Calu3 (cell line): ENCODE results near the gene BBLN. TPM values are rescaled to one million over a fixed set of nuclear protein-coding genes. Genes with fewer than 3 reads are reported as not detected.
A peak's percentile ranks its signal among the peaks of the same experiment; 100 is the strongest.

ENCODE experiments used
- BruUV-seq: library from RNA; stranded (reverse); fragments of 400-500 nt; replicated peaks from 2 replicates; lab custom pipeline; 2021; lab: Mats Ljungman, UMichigan
- CTCF ChIA-PET: fragments of 300-600 bp; sonication (Branson Sonifier 250); formaldehyde crosslinking; loops from one replicate; lab custom pipeline; 2022; ENCODE audit warnings: antibody characterized with exemption; lab: Charles Lee
- DNase-seq: peaks from one replicate; pipeline ENCODE4 v3.0.0; 2022
- H3K27ac Mint-ChIP-seq: one replicate; pipeline ENCODE4 v1.8.0; 2022; ENCODE audit warnings: mixed read lengths; ENCODE audit not compliant: unreplicated experiment
- H3K27me3 Mint-ChIP-seq: one replicate; pipeline ENCODE4 v1.8.0; 2022; ENCODE audit warnings: mixed read lengths; ENCODE audit not compliant: unreplicated experiment
- H3K36me3 Mint-ChIP-seq: one replicate; pipeline ENCODE4 v1.8.0; 2022; ENCODE audit warnings: mild to moderate bottlenecking, moderate library complexity, mixed read lengths; ENCODE audit not compliant: insufficient read depth, unreplicated experiment
- H3K4me1 Mint-ChIP-seq: one replicate; pipeline ENCODE4 v1.8.0; 2022; ENCODE audit warnings: mild to moderate bottlenecking, low read depth, mixed read lengths; ENCODE audit not compliant: unreplicated experiment
- H3K4me3 Mint-ChIP-seq: one replicate; pipeline ENCODE4 v1.8.0; 2022; ENCODE audit warnings: mild to moderate bottlenecking, low read depth, moderate library complexity, mixed read lengths; ENCODE audit not compliant: unreplicated experiment
- H3K9me3 Mint-ChIP-seq: one replicate; pipeline ENCODE4 v1.8.0; 2022; ENCODE audit warnings: low read depth, mixed read lengths; ENCODE audit not compliant: unreplicated experiment
- intact Hi-C: fragments of 100-400 bp; cut with micrococcal nuclease; formaldehyde crosslinking; loops from one replicate; pipeline ENCODE4 v1.10.0; 2022; ENCODE audit not compliant: unreplicated experiment
- total RNA-seq: library from RNA; stranded (reverse); gene quantifications from 2 replicates; pipeline ENCODE4 v1.2.3, GENCODE V29; 2022
- TF ChIP-seq, protein P1 (sequence below): fragments of 200-600 bp; IDR thresholded peaks from one replicate; pipeline ENCODE4 v1.8.0; 2022; ENCODE audit warnings: antibody characterized with exemption; ENCODE audit not compliant: unreplicated experiment

BBLN gene
- total RNA-seq, 1 experiment from 2014 or later = 82.3 TPM

DNA sequence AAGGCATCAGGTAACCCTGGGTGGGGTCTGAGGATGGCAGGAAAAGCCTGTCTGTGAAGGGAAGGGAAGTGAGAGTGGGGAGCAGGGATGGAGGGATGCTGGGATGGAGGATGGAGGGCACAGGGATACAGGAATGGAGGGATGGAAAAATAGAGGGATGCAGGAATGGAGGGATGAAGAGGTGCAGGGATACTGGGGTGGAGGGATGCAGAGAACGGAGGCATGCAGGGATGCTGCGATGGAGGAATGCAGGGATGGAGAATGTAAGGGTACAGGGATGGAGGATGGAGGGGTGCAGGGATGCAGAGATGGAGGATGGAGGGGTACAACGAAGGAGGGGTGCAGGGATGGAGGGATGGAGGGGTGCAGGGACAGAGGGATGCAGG is 41.6 kb upstream of the BBLN start:
- TF ChIP-seq, protein P1, sequence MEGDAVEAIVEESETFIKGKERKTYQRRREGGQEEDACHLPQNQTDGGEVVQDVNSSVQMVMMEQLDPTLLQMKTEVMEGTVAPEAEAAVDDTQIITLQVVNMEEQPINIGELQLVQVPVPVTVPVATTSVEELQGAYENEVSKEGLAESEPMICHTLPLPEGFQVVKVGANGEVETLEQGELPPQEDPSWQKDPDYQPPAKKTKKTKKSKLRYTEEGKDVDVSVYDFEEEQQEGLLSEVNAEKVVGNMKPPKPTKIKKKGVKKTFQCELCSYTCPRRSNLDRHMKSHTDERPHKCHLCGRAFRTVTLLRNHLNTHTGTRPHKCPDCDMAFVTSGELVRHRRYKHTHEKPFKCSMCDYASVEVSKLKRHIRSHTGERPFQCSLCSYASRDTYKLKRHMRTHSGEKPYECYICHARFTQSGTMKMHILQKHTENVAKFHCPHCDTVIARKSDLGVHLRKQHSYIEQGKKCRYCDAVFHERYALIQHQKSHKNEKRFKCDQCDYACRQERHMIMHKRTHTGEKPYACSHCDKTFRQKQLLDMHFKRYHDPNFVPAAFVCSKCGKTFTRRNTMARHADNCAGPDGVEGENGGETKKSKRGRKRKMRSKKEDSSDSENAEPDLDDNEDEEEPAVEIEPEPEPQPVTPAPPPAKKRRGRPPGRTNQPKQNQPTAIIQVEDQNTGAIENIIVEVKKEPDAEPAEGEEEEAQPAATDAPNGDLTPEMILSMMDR = no peak
- Mint-ChIP-seq H3K4me1 (peaks cover 16% of the 10 kb centered on the region), H3K9me3 (no peaks in the 10 kb centered on the region), H3K36me3 (peaks cover 65% of the 10 kb centered on the region), H3K27me3 (no peaks in the 10 kb centered on the region), H3K27ac (peak overlapping the region; percentile 74), H3K4me3 (no peak overlapping the region)
- CTCF ChIA-PET = interaction anchor here (0.9 kb wide), 1 partner anchor 163 kb away, joined by 3 read pairs; no protein-coding TSS in a partner anchor
- intact Hi-C loops = no loop called here
- no TSS peak for BruUV-seq
- no peak for DNase-seq

DNA sequence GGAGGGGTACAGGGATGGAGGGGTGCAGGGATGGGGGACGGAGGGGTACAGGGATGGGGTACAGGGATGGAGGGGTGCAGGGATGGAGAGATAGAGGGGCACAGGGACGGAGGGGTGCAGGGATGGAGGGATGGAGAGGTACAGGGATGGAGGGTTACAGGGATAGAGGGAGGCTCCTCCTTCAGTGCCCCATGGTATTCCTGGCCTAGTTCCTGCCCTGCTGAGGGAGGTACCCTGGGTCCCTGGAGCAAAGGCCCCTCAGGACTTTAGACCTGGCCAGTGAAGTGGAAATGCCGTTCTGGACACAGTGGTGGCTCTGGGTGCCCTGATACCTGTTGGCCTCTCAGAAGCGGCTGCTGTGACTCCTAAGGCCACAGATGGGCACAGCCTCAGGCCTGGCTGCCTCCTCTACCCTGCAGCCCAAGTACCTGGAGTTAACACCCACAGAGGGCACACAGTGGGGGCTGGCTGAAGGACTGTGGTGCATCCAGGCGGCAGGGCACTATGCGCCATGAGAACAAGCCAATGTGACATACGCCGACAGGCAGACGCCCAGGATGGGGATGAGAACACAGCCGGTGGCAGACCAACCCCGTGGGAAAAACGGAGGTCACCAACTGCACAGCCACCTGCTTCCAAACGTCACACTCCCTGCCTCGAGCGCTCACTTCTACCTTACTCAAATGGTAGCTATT is 40.9 kb upstream of the BBLN start:
- intact Hi-C loops = no loop called here
- H3K9me3 Mint-ChIP-seq = no peaks in the 10 kb centered on the region
- H3K36me3 Mint-ChIP-seq = peaks cover 68% of the 10 kb centered on the region
- no peak overlapping the region for H3K27ac Mint-ChIP-seq
- no peak for DNase-seq
- H3K4me3 Mint-ChIP-seq = no peak overlapping the region
- no TSS peak for BruUV-seq
- TF ChIP-seq, protein P1 = no peak
- CTCF ChIA-PET = no interaction called here
- H3K4me1 Mint-ChIP-seq = peaks cover 16% of the 10 kb centered on the region
- H3K27me3 Mint-ChIP-seq = no peaks in the 10 kb centered on the region

DNA sequence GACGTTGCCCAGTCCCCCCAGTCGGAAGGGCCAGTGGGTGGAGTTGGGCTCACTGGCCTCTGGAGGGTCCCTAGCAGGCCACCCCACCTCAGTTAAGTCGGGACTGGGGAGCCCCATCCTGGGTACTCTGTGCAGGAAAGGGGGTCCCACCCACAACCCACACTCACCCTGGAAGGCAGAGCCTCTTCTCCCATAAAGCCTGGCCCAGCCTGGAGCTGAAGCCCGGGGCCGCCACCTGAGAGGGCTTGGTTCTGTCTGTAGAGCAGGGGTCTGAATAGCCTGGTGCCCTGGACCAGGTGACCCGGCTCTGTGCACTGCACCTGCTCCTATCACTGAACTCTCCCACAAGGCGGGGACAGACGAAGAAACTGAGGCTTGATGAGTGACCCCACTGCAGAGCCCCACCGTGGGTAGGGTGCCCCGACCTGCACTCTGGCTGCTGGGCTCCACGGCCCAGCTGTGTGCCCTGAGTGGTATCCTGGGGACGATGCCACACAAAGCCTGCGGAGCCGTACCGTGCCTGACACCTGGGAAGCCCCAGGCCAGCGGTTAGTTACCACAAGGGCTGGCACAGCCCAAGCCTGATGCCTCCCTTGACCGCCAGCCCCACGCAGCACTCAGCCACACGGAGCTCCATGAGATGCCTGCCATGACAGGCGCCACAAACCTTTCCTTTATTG is 39.9 kb upstream of the BBLN start:
- intact Hi-C loops = no loop called here
- no peak overlapping the region for H3K27ac Mint-ChIP-seq
- peaks cover 13% of the 10 kb centered on the region for H3K4me1 Mint-ChIP-seq
- H3K27me3 Mint-ChIP-seq = no peaks in the 10 kb centered on the region
- CTCF ChIA-PET = no interaction called here
- H3K9me3 Mint-ChIP-seq = no peaks in the 10 kb centered on the region
- no peak overlapping the region for H3K4me3 Mint-ChIP-seq
- no TSS peak for BruUV-seq
- TF ChIP-seq, protein P1 = no peak
- DNase-seq = no peak
- H3K36me3 Mint-ChIP-seq = peaks cover 70% of the 10 kb centered on the region

DNA sequence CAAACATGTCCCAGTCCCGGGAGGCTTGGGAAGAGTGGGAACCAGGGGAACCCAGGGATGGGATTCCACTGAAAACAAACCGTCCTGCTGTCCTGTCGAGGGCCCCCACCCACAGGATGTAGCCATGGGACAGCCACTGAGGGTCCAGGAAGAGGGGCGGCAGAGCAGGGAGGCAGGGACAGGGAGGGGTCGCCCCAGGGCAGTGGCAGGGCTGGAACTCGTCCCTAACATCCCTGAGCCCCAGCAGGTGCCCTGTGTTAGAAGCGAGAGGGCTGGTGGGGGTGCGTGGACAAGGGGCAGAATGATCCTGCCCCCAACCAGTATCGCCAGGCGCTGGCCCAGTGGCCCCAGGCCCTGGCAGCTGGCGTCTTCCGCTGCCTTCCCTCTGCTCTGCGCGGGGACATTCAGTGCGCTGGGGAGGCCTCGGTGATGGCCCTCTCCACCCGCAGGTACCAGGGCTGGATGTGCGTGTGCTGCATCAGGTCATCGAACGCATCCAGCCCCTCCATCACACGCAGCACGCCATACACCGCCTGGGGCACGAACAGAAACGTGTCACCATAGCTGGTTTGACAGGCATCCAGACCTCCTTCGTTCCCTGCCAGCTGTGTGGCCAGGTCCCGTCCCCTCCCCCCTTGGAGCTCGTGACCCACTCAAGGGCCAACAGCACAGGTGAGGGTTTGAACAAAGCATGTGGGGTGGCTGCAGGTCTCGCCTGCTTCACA is 39.2 kb upstream of the BBLN start:
- Mint-ChIP-seq H3K36me3 (peaks cover 70% of the 10 kb centered on the region), H3K9me3 (no peaks in the 10 kb centered on the region), H3K27ac (no peak overlapping the region), H3K27me3 (no peaks in the 10 kb centered on the region), H3K4me1 (peaks cover 13% of the 10 kb centered on the region), H3K4me3 (no peak overlapping the region)
- BruUV-seq = no TSS peak
- no peak for DNase-seq
- intact Hi-C loops = no loop called here
- CTCF ChIA-PET = no interaction called here
- TF ChIP-seq, protein P1 = no peak
